HepG2 (cell line): ENCODE data around the gene PRR14. TPM values are rescaled to one million over a fixed set of nuclear protein-coding genes. Genes with fewer than 3 reads are reported as not detected.

ENCODE experiments used
- ARID4A ChIP-seq: sonication (generic); formaldehyde crosslinking; IDR thresholded peaks from 2 replicates; pipeline ENCODE4 v1.5.0; 2020; ENCODE audit warnings: mild to moderate bottlenecking, missing genetic modification reagents, borderline replicate concordance
- EP300 ChIP-seq, 3 experiments: sonication (generic) in 1 of 3; formaldehyde crosslinking in 1 of 3; IDR thresholded peaks; 2 replicates each; pipeline versions ENCODE4 v1.5.1 to v1.6.1; 2011 to 2020; ENCODE audit warnings: low read depth in 2 of 3, low read length in 2 of 3, borderline replicate concordance in 1 of 3, improper control_type of control experiment in 1 of 3, mild to moderate bottlenecking in 1 of 3, missing genetic modification reagents in 1 of 3, moderate library complexity in 1 of 3
- FOXJ3 ChIP-seq: sonication (generic); formaldehyde crosslinking; IDR thresholded peaks from 2 replicates; pipeline ENCODE4 v1.4.0; 2020; ENCODE audit warnings: missing genetic modification reagents, mild to moderate bottlenecking, borderline replicate concordance
- GPN1 ChIP-seq: sonication (generic); formaldehyde crosslinking; IDR thresholded peaks from 2 replicates; pipeline ENCODE4 v1.5.1; 2020; ENCODE audit warnings: missing genetic modification reagents, borderline replicate concordance
- KDM2A ChIP-seq: sonication (generic); formaldehyde crosslinking; IDR thresholded peaks from 2 replicates; pipeline ENCODE4 v1.4.0; 2020; ENCODE audit warnings: low read depth, missing genetic modification reagents, borderline replicate concordance
- KLF16 ChIP-seq, 2 experiments: sonication (generic) in 1 of 2; formaldehyde crosslinking in 1 of 2; IDR thresholded peaks; 2 replicates each; pipeline versions ENCODE4 v1.6.1 to v1.8.0; 2016 to 2023; ENCODE audit warnings: missing genetic modification reagents in 2 of 2, missing compliant biosample characterization in 1 of 2
- LBX2 ChIP-seq: sonication (generic); formaldehyde crosslinking; IDR thresholded peaks from 2 replicates; pipeline ENCODE4 v1.5.0; 2020; ENCODE audit warnings: missing genetic modification reagents, mild to moderate bottlenecking, borderline replicate concordance
- NFKB2 ChIP-seq: sonication (generic); formaldehyde crosslinking; IDR thresholded peaks from 2 replicates; pipeline ENCODE4 v1.4.0; 2020; ENCODE audit warnings: missing genetic modification reagents, borderline replicate concordance
- PHF20 ChIP-seq: sonication (generic); formaldehyde crosslinking; IDR thresholded peaks from 2 replicates; pipeline ENCODE4 v1.5.0; 2020; ENCODE audit warnings: mild to moderate bottlenecking, missing genetic modification reagents
- RXRA ChIP-seq: sonication (generic); formaldehyde crosslinking; IDR thresholded peaks from 2 replicates; pipeline ENCODE4 v1.5.1; 2020; ENCODE audit warnings: missing genetic modification reagents
- SATB2 ChIP-seq: sonication (generic); formaldehyde crosslinking; IDR thresholded peaks from 2 replicates; pipeline ENCODE4 v1.5.0; 2020; ENCODE audit warnings: missing genetic modification reagents
- THAP7 ChIP-seq: sonication (generic); formaldehyde crosslinking; IDR thresholded peaks from 2 replicates; pipeline ENCODE4 v1.8.1; 2023; ENCODE audit warnings: mild to moderate bottlenecking, missing genetic modification reagents
- THAP9 ChIP-seq: sonication (generic); formaldehyde crosslinking; IDR thresholded peaks from 2 replicates; pipeline ENCODE4; 2020; ENCODE audit warnings: missing genetic modification reagents, mild to moderate bottlenecking, borderline replicate concordance
- ZBTB25 ChIP-seq: IDR thresholded peaks from 2 replicates; pipeline ENCODE4 v1.6.1; 2018; ENCODE audit warnings: missing genetic modification reagents
- ZIK1 ChIP-seq: sonication (generic); formaldehyde crosslinking; IDR thresholded peaks from 2 replicates; pipeline ENCODE4 v1.5.0; 2020; ENCODE audit warnings: mild to moderate bottlenecking, low read depth, missing genetic modification reagents, borderline replicate concordance
- ZNF580 ChIP-seq: IDR thresholded peaks from 2 replicates; pipeline ENCODE4 v1.6.1; 2016; ENCODE audit warnings: low read depth, borderline replicate concordance
- polyA plus RNA-seq, 8 experiments: library from polyadenylated mRNA; depleted of rRNA in 3 of 8; stranded (reverse) in 7 of 8; unstranded in 1 of 8; fragments of >200 nt; fragmentation: Illumina TruSeq in 4 of 8; extraction: Trizol in 4 of 8; gene quantifications; 2 replicates each; pipeline versions ENCODE4 v1.2.1 to v1.2.3, GENCODE V29; 2011 to 2016; ENCODE audit warnings: low read depth in 4 of 8, missing spikeins in 1 of 8, mixed read lengths in 1 of 8; ENCODE audit not compliant: insufficient read depth in 1 of 8
- total RNA-seq, 5 experiments: library from RNA; depleted of rRNA; stranded (reverse); fragments of >200 nt; fragmentation: Illumina TruSeq; extraction: Trizol; gene quantifications; 2 replicates each; pipeline ENCODE4 v1.2.3, GENCODE V29; 2016; ENCODE audit warnings: low read depth in 1 of 5

The PRR14 gene
- total and polyA plus RNA-seq, 2 of the 13 experiments (the other 11 are each of a cell fraction or from before 2014, with no cell fraction given) = 8.4 to 11.0 TPM

GRCh38 chr16:30657866-30658730 is 7.3 kb downstream of the PRR14 start, which contains the start of gene FBRS (continued):
- TF ChIP-seq GPN1 (CRISPR knock-in tag) = 0 out of 2 replicates have a peak, but pooled peaks have one; percentile 38
- peak; percentile 75; the same call in 1 of the 2 replicates for TF ChIP-seq KDM2A (CRISPR knock-in tag)
- no peak for TF ChIP-seq FOXJ3 (CRISPR knock-in tag)
- TF ChIP-seq ZNF580 (CRISPR knock-in tag) = no peak; the same call in none of the 2 replicates
- peak; percentile 41 for TF ChIP-seq PHF20
- peak; percentile 91; the same call in 1 of the 2 replicates for TF ChIP-seq THAP7 (CRISPR knock-in tag)
- TF ChIP-seq ZIK1 = no peak
- peak; percentile 46 for TF ChIP-seq ZBTB25 (CRISPR knock-in tag)
- TF ChIP-seq THAP9 = peak; percentile 97
- peak in 1 of 2 experiments; percentile 67; a peak in 2 of 4 replicates for TF ChIP-seq KLF16 (CRISPR knock-in tag; IDR thresholded peaks at IDR 0.05)
- peak; percentile 47 for TF ChIP-seq RXRA (CRISPR knock-in tag)
- peak in 1 of 2 experiments; percentile 22; a peak in 2 of 4 replicates for TF ChIP-seq EP300 (IDR thresholded peaks at IDR 0.05; ENCODE audit: low read depth in 2 of 2, low read length in 2 of 2)
- no peak for TF ChIP-seq EP300 (CRISPR knock-in tag; IDR thresholded peaks at IDR 0.05; ENCODE audit: borderline replicate concordance)
- peak; percentile 62; the same call in 1 of the 2 replicates for TF ChIP-seq ARID4A
- peak; percentile 35; the same call in 1 of the 2 replicates for TF ChIP-seq LBX2 (CRISPR knock-in tag)
- no peak for TF ChIP-seq SATB2 (CRISPR knock-in tag)
- peak; percentile 50; the same call in 1 of the 2 replicates for TF ChIP-seq NFKB2 (CRISPR knock-in tag)
